ENCODE data around the gene SAMSN1.

- TF ChIP-seq POLR2AphosphoS5 (IDR thresholded peaks at IDR 0.05; ENCODE audit: low read depth, low read length) (no peak), CTCF (IDR thresholded peaks at IDR 0.05) (no peak), TCF7L2 (IDR thresholded peaks at IDR 0.05; ENCODE audit: low read depth, low read length) (no peak), SIN3A (IDR thresholded peaks at IDR 0.05; ENCODE audit: borderline replicate concordance, insufficient read depth, low read depth, low read length) (no peak)
- TF ChIP-seq, protein P1, sequence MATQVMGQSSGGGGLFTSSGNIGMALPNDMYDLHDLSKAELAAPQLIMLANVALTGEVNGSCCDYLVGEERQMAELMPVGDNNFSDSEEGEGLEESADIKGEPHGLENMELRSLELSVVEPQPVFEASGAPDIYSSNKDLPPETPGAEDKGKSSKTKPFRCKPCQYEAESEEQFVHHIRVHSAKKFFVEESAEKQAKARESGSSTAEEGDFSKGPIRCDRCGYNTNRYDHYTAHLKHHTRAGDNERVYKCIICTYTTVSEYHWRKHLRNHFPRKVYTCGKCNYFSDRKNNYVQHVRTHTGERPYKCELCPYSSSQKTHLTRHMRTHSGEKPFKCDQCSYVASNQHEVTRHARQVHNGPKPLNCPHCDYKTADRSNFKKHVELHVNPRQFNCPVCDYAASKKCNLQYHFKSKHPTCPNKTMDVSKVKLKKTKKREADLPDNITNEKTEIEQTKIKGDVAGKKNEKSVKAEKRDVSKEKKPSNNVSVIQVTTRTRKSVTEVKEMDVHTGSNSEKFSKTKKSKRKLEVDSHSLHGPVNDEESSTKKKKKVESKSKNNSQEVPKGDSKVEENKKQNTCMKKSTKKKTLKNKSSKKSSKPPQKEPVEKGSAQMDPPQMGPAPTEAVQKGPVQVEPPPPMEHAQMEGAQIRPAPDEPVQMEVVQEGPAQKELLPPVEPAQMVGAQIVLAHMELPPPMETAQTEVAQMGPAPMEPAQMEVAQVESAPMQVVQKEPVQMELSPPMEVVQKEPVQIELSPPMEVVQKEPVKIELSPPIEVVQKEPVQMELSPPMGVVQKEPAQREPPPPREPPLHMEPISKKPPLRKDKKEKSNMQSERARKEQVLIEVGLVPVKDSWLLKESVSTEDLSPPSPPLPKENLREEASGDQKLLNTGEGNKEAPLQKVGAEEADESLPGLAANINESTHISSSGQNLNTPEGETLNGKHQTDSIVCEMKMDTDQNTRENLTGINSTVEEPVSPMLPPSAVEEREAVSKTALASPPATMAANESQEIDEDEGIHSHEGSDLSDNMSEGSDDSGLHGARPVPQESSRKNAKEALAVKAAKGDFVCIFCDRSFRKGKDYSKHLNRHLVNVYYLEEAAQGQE (IDR thresholded peaks at IDR 0.05; ENCODE audit: insufficient read depth in 1 of 2, low read depth in 2 of 2, low read length in 1 of 2): no peak
Measured at GRCh38 chr21:14566894-14567293, 20.8 kb upstream of the SAMSN1 start.

All from Panc1 (cell line).